Upper lobe of left lung (tissue), 6 donors: ENCODE results near the gene CEP55. TPM values are rescaled to one million over a fixed set of nuclear protein-coding genes. Genes with fewer than 3 reads are reported as not detected.
"Not testable (repeated sequence)": the region's sequence is repeated elsewhere in the genome, so short reads cannot be mapped to it uniquely, and the experiment has no call there.

ENCODE experiments used
- ATAC-seq, 2 donors: fragments of 200-7000 bp; cut with Tn5 transposase; one replicate each; pipeline ENCODE4 v1.9.1; 2022; ENCODE audit warnings: mild to moderate bottlenecking in 2 of 2, moderate library complexity in 2 of 2; ENCODE audit not compliant: low FRiP score in 2 of 2
- DNase-seq, 2 donors: peaks; one replicate each; pipeline ENCODE4 v3.0.0-alpha.2; 2019 to 2020
- H3K27ac ChIP-seq, 4 donors: fragments of 200-600 bp; sonication (generic); one replicate each; pipeline ENCODE4 v1.5.1; 2016 to 2019
- H3K27me3 ChIP-seq, 4 donors: fragments of 200-600 bp; sonication (generic); one replicate each; pipeline ENCODE4 v1.5.1; 2017 to 2019
- H3K36me3 ChIP-seq, 4 donors: fragments of 200-600 bp; sonication (generic); one replicate each; pipeline ENCODE4 v1.5.1; 2016 to 2019
- H3K4me1 ChIP-seq, 4 donors: fragments of 200-600 bp; sonication (generic); one replicate each; pipeline ENCODE4 v1.5.1; 2018 to 2019
- H3K4me3 ChIP-seq, 4 donors: fragments of 200-600 bp; sonication (generic); one replicate each; pipeline ENCODE4 v1.5.1; 2017 to 2019; ENCODE audit warnings: mild to moderate bottlenecking in 2 of 4, moderate library complexity in 1 of 4
- H3K9me3 ChIP-seq, 4 donors: fragments of 200-600 bp; sonication (generic); one replicate each; pipeline ENCODE4 v1.5.1; 2018 to 2019
- EP300 ChIP-seq, 4 donors: sonication (generic); formaldehyde crosslinking; IDR thresholded peaks; one replicate each; pipeline ENCODE4 v1.5.1; 2017; ENCODE audit warnings: antibody characterized with exemption in 4 of 4, control low read depth in 2 of 4
- POLR2A ChIP-seq, 4 donors: fragments of 450-650 bp; IDR thresholded peaks; one replicate each; pipeline ENCODE4 v1.5.1; 2016 to 2017; ENCODE audit warnings: antibody characterized with exemption in 4 of 4, mild to moderate bottlenecking in 2 of 4
- POLR2AphosphoS5 ChIP-seq, 2 donors: sonication (generic); formaldehyde crosslinking; IDR thresholded peaks; one replicate each; pipeline ENCODE4 v1.5.1; 2017; ENCODE audit warnings: antibody characterized with exemption in 2 of 2
- WGBS, 2 donors: methylation state at CpG; one replicate each; pipeline ENCODE4 v1.1.5; 2017 to 2018; 5-methylcytosine and 5-hydroxymethylcytosine counted together
- total RNA-seq, 6 donors: library from RNA; depleted of rRNA in 4 of 6; stranded (reverse); fragments of >200 nt in 4 of 6; gene quantifications; one replicate each; pipeline versions ENCODE4 v1.1.0 to v1.2.1, GENCODE V29; 2016 to 2021
- TF ChIP-seq, protein P1 (sequence below), 6 experiments: fragments of 450-650 bp in 4 of 6; fragments of 200-600 bp in 2 of 6; sonication (generic) in 2 of 6; IDR thresholded peaks; one replicate each; pipeline ENCODE4 v1.5.1; 2016 to 2019; ENCODE audit warnings: antibody characterized with exemption in 6 of 6
- donor health status: DM: no; HTN: no; CAD: no; lungs with moderate emphysema.
- donor health status: DM: no; HTN: yes; CAD: no; lungs with severe emphysema.

Gene CEP55
- total RNA-seq, 6 donors from 2014 or later: 1.3 to 3.3 (median 2.3) TPM; not detected in 1

DNA sequence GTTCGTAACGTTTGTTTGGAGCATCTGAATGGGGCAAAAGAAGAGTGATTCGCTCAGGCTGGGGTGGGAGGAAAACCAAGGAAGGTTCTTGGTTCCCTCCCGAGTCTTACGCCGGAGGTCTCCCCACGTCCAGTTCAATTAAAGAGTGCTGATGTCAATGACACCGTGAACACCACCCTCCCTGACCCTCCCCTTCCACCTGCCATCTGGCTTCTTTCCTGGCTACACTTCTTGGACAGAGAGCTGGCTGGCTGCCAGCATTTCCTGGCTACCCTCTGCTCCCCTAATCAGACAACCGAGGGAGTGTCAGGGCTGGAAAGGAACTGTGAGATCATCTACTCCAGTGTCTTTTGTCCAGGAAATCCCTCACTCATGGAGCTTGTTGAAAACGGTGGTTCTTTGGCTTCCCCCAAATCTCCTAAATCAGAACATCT lies 46.0 kb downstream of the CEP55 start:
- Histone ChIP-seq H3K4me1 (peaks cover 3 to 9% (median 3%) of the 10 kb centered on the region in 4 donors), H3K36me3 (no peaks in the 10 kb centered on the region), H3K4me3 (peak overlapping the region in 2 of 4 donors; percentile 24 to 25), H3K27ac (no peak overlapping the region), H3K9me3 (no peaks in the 10 kb centered on the region), H3K27me3 (no peaks in the 10 kb centered on the region)
- DNase-seq (no peak), ATAC-seq (peak in 1 of 2 donors; percentile 90)
- WGBS, 2 donors: 15 to 17% methylated on average over 10 of the region's 10 CpGs
- TF ChIP-seq POLR2AphosphoS5 (IDR thresholded peaks at IDR 0.05) (no peak), POLR2A (IDR thresholded peaks at IDR 0.05) (no peak), EP300 (IDR thresholded peaks at IDR 0.05) (no peak)
- TF ChIP-seq, protein P1, sequence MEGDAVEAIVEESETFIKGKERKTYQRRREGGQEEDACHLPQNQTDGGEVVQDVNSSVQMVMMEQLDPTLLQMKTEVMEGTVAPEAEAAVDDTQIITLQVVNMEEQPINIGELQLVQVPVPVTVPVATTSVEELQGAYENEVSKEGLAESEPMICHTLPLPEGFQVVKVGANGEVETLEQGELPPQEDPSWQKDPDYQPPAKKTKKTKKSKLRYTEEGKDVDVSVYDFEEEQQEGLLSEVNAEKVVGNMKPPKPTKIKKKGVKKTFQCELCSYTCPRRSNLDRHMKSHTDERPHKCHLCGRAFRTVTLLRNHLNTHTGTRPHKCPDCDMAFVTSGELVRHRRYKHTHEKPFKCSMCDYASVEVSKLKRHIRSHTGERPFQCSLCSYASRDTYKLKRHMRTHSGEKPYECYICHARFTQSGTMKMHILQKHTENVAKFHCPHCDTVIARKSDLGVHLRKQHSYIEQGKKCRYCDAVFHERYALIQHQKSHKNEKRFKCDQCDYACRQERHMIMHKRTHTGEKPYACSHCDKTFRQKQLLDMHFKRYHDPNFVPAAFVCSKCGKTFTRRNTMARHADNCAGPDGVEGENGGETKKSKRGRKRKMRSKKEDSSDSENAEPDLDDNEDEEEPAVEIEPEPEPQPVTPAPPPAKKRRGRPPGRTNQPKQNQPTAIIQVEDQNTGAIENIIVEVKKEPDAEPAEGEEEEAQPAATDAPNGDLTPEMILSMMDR (IDR thresholded peaks at IDR 0.05): no peak

DNA sequence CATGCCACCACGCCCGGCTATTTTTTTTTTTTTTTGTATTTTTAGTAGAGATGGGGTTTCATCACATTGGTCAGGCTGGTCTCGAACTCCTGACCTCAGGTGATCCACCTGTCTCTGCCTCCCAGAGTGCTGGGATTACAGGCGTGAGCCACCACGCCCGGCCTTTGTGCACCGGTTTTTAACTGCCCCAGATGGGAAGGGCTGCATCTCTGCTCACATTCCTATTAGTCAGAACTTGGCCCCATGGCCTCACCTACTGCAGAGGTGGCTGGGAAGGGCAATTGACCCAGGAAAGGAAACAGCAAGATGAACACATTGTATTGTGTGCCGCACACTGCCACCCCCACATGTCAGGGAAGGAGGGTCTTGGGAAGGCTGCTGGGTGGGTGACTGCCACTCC lies 50.6 kb downstream of the CEP55 start:
- not testable (repeated sequence) for H3K27ac ChIP-seq, H3K36me3 ChIP-seq, H3K4me3 ChIP-seq, DNase-seq, H3K9me3 ChIP-seq, H3K27me3 ChIP-seq, ATAC-seq, H3K4me1 ChIP-seq
- WGBS, 2 donors: 91 to 95% methylated on average over 8 of the region's 8 CpGs

DNA sequence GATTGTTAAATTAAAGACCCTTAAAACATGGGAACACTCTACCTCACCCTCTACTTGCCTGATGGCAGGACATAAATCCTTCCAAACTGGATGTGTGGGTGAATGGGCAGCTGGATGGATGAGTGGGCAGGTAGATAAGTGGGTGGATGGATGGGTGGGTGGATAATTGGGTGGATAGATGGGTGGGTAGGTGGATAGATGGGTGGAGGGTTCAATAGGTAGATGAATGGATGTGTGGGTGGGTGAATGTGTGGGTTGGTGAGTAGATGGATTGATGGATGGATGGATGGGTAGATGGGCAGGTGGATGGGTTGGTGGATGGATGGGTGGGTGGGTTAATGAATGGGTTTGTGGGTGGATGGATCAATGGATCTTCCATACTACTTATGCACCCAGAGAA lies 51.1 kb downstream of the CEP55 start:
- no peak for TF ChIP-seq POLR2A (IDR thresholded peaks at IDR 0.05)
- no peak for TF ChIP-seq EP300 (IDR thresholded peaks at IDR 0.05)
- TF ChIP-seq POLR2AphosphoS5 (IDR thresholded peaks at IDR 0.05): no peak
- Histone ChIP-seq H3K27ac (no peak overlapping the region), H3K9me3 (no peaks in the 10 kb centered on the region), H3K4me1 (peaks cover 0 to 1% (median under 1%) of the 10 kb centered on the region in 4 donors), H3K27me3 (no peaks in the 10 kb centered on the region), H3K36me3 (no peaks in the 10 kb centered on the region), H3K4me3 (no peak overlapping the region)
- ATAC-seq (peak in 1 of 2 donors; percentile 46), DNase-seq (no peak)

GRCh38 chr10:93548376-93549071 lies 52.1 kb downstream of the CEP55 start:
- Histone ChIP-seq H3K9me3 (no peaks in the 10 kb centered on the region), H3K36me3 (no peaks in the 10 kb centered on the region), H3K27me3 (no peaks in the 10 kb centered on the region), H3K27ac (no peak overlapping the region), H3K4me3 (no peak overlapping the region), H3K4me1 (no peaks in the 10 kb centered on the region)
- TF ChIP-seq POLR2A (IDR thresholded peaks at IDR 0.05) (no peak), POLR2AphosphoS5 (IDR thresholded peaks at IDR 0.05) (no peak), EP300 (IDR thresholded peaks at IDR 0.05) (no peak)
- TF ChIP-seq, protein P1 (IDR thresholded peaks at IDR 0.05): no peak
- DNase-seq (no peak), ATAC-seq (no peak)
- 74 to 90% methylated on average over 5 of the region's 5 CpGs for WGBS, 2 donors

DNA sequence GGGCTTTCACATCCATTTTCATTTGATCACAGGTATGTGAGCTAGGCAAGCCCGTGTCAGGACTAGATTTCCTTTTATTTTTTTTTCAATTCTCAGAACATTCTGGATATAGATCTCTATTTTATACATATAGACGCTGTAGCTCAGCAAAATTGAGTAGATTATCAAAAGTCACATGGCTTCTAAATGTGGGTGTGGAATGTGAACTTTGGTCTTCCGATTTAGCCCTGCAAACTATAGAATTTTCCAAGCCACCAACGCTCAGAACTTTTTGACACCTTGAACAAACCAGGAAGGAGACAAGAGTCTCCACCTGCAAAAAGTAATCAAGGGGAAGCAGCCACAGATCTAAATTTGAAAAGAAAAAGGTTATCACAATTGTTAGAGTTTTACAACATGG lies 54.2 kb downstream of the CEP55 start:
- Histone ChIP-seq H3K4me3 (no peak overlapping the region), H3K4me1 (peaks cover 0 to 5% (median 0%) of the 10 kb centered on the region in 4 donors), H3K9me3 (no peaks in the 10 kb centered on the region), H3K27ac (no peak overlapping the region), H3K27me3 (no peaks in the 10 kb centered on the region), H3K36me3 (no peaks in the 10 kb centered on the region)
- 77 to 85% methylated on average over 4 of the region's 4 CpGs for whole genome bisulfite sequencing, 2 donors
- no peak for DNase-seq
- TF ChIP-seq POLR2AphosphoS5 (IDR thresholded peaks at IDR 0.05): no peak
- no peak for TF ChIP-seq POLR2A (IDR thresholded peaks at IDR 0.05)
- TF ChIP-seq EP300 (IDR thresholded peaks at IDR 0.05): no peak
- TF ChIP-seq, protein P1 (IDR thresholded peaks at IDR 0.05): no peak
- ATAC-seq: no peak

GRCh38 chr10:93552780-93553179 lies 56.4 kb downstream of the CEP55 start:
- 91 to 92% methylated on average over 3 of the region's 3 CpGs for WGBS, 2 donors
- TF ChIP-seq EP300 (IDR thresholded peaks at IDR 0.05) (no peak), POLR2AphosphoS5 (IDR thresholded peaks at IDR 0.05) (no peak), POLR2A (IDR thresholded peaks at IDR 0.05) (no peak)
- TF ChIP-seq, protein P1 (IDR thresholded peaks at IDR 0.05): no peak
- Histone ChIP-seq H3K4me3 (no peak overlapping the region), H3K27ac (no peak overlapping the region), H3K27me3 (no peaks in the 10 kb centered on the region), H3K9me3 (no peaks in the 10 kb centered on the region), H3K4me1 (peaks cover 0 to 6% (median 0%) of the 10 kb centered on the region in 4 donors), H3K36me3 (no peaks in the 10 kb centered on the region)
- no peak for DNase-seq
- no peak for ATAC-seq
